Tibial nerve (tissue), 4 donors: ENCODE data around the gene SMG6. TPM values are rescaled to one million over a fixed set of nuclear protein-coding genes. Genes with fewer than 3 reads are reported as not detected.

ENCODE experiments used
- DNase-seq, 2 donors: peaks; one replicate each; pipeline ENCODE4 v3.0.0-alpha.2; 2019; ENCODE audit warnings: low spot score in 2 of 2
- H3K27ac ChIP-seq, 4 donors: fragments of 200-600 bp; sonication (generic) in 3 of 4; one replicate each; pipeline ENCODE4 v1.5.1; 2017 to 2019; ENCODE audit warnings: mild to moderate bottlenecking in 1 of 4
- H3K27me3 ChIP-seq, 2 donors: fragments of 200-600 bp; sonication (generic) in 1 of 2; one replicate each; pipeline versions ENCODE4 v1.5.1 to v1.6.0; 2017 to 2019
- H3K36me3 ChIP-seq, 3 donors: fragments of 200-600 bp; sonication (generic); one replicate each; pipeline ENCODE4 v1.5.1; 2018 to 2019
- H3K4me1 ChIP-seq, 4 donors: fragments of 200-600 bp; sonication (generic) in 3 of 4; one replicate each; pipeline ENCODE4 v1.5.1; 2017 to 2019
- H3K4me3 ChIP-seq, 4 donors: fragments of 200-600 bp; sonication (generic) in 3 of 4; one replicate each; pipeline ENCODE4 v1.5.1; 2017 to 2019; ENCODE audit warnings: mild to moderate bottlenecking in 1 of 4, moderate library complexity in 1 of 4
- H3K9me3 ChIP-seq, 4 donors: fragments of 200-600 bp; sonication (generic) in 3 of 4; one replicate each; pipeline ENCODE4 v1.5.1; 2017 to 2019
- EP300 ChIP-seq, 2 donors: sonication (generic); formaldehyde crosslinking; IDR thresholded peaks; one replicate each; pipeline ENCODE4 v1.6.1; 2017; ENCODE audit warnings: antibody characterized with exemption in 2 of 2, mild to moderate bottlenecking in 1 of 2
- POLR2A ChIP-seq, 2 donors: fragments of 450-650 bp; IDR thresholded peaks; one replicate each; pipeline ENCODE4 v1.6.1; 2017; ENCODE audit warnings: antibody characterized with exemption in 2 of 2, mild to moderate bottlenecking in 2 of 2, moderate library complexity in 2 of 2
- WGBS, 2 donors: methylation state at CpG; one replicate each; pipeline ENCODE4 v1.1.5; 2018; 5-methylcytosine and 5-hydroxymethylcytosine counted together
- total RNA-seq, 4 donors: library from RNA; depleted of rRNA; stranded (reverse); fragments of >200 nt; gene quantifications; one replicate each; pipeline ENCODE4 v1.1.0, GENCODE V29; 2016
- TF ChIP-seq, protein P1 (sequence below), 5 experiments: fragments of 200-600 bp in 3 of 5; fragments of 450-650 bp in 2 of 5; sonication (generic) in 3 of 5; IDR thresholded peaks; one replicate each; pipeline ENCODE4 v1.5.1; 2016 to 2019; ENCODE audit warnings: antibody characterized with exemption in 5 of 5, mild to moderate bottlenecking in 3 of 5, moderate library complexity in 2 of 5

Gene SMG6
- total RNA-seq, 4 donors from 2014 or later, result 29.5 to 86.5 (median 40.1) TPM

DNA sequence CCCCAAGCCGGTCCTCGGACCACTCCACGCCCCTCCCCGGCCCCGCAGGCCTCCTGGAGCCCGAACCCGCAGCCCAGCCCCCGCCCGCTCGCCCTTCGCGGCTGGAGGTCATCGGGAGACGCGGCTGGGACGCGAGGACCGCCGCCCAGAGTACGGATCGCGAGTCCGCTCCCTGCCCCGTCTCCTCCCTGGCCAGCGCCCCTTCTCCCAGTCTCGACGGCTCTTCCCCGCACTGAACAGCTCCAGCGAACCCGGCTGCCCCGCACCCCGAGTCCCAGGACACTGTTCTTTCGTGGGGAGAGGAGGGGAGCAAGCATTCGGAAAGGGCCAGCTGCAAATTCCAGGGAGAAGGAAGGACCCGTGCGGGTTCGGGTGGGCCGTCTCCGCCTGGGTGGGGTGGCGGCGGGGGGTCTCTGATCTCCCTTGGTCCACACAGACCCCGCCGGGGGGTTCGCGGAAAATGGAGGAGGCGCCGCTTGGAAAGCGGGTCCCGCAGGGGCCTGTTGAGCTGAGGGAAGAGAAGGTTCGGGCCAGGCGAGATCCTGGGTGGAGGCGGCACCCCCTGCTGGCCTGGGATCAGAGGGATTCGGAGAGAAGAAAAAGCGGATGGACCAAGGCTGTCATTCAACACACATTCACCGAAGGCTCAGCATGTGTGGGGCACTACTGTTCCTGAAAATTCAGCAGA lies 277.8 kb downstream of the SMG6 start:
- Histone ChIP-seq H3K4me3 (peak overlapping the region; percentile 42 to 68 (median 50)), H3K9me3 (no peaks in the 10 kb centered on the region), H3K4me1 (peaks cover 0 to 59% (median 32%) of the 10 kb centered on the region in 4 donors), H3K36me3 (no peaks in the 10 kb centered on the region), H3K27me3 (peaks cover 0 to 59% of the 10 kb centered on the region in 2 donors), H3K27ac (peak overlapping the region in 1 of 4 donors; percentile 42)
- 1 to 2% methylated on average over 28 to 42 of the region's 55 CpGs for WGBS, 2 donors
- DNase-seq, result peak; percentile 60 to 77
- TF ChIP-seq, protein P1, sequence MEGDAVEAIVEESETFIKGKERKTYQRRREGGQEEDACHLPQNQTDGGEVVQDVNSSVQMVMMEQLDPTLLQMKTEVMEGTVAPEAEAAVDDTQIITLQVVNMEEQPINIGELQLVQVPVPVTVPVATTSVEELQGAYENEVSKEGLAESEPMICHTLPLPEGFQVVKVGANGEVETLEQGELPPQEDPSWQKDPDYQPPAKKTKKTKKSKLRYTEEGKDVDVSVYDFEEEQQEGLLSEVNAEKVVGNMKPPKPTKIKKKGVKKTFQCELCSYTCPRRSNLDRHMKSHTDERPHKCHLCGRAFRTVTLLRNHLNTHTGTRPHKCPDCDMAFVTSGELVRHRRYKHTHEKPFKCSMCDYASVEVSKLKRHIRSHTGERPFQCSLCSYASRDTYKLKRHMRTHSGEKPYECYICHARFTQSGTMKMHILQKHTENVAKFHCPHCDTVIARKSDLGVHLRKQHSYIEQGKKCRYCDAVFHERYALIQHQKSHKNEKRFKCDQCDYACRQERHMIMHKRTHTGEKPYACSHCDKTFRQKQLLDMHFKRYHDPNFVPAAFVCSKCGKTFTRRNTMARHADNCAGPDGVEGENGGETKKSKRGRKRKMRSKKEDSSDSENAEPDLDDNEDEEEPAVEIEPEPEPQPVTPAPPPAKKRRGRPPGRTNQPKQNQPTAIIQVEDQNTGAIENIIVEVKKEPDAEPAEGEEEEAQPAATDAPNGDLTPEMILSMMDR (IDR thresholded peaks at IDR 0.05), result peak; percentile 44 to 74 (median 62)
- no peak for TF ChIP-seq EP300 (IDR thresholded peaks at IDR 0.05)

DNA sequence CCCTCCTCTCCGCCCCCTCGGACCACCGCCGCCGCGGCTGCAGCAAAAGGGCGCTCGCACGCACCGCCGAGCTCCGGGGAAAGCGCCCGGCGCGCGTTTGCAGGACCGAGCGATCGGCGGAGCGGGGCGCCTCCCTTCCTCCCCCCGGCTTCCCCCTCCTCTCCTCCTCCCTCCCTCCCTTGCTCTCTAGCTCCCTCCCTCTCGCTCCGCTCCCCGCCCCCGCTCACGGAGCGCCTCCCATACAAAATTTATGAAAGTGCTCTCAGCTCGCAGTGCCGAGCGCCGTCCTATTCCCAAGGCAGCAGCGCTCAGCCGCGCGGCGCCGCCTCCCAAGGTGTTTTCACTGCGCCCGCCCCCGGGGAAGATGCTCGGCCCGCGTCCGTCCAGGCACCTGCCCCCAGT lies 278.4 kb downstream of the SMG6 start, which contains the start of gene RTN4RL1:
TSS of gene RTN4RL1 (minus strand) at position 115 of the 402 bp plus-strand sequence. CDS start 469 bp downstream, outside the sequence.
- Histone ChIP-seq H3K27me3 (peaks cover 0 to 59% of the 10 kb centered on the region in 2 donors), H3K9me3 (no peaks in the 10 kb centered on the region), H3K4me3 (peak within 1 kb of the TSS; percentile 42 to 68 (median 50)), H3K27ac (peak within 1 kb of the TSS in 1 of 4 donors; percentile 42), H3K36me3 (no peaks in the 10 kb centered on the region), H3K4me1 (peaks cover 0 to 56% (median 30%) of the 10 kb centered on the region in 4 donors)
- DNase-seq, result peak; percentile 41 to 46
- WGBS, 2 donors, result 2 to 4% methylated on average over 22 of the region's 47 CpGs
- TF ChIP-seq POLR2A (IDR thresholded peaks at IDR 0.05) (no peak), EP300 (IDR thresholded peaks at IDR 0.05) (no peak)
- TF ChIP-seq, protein P1 (IDR thresholded peaks at IDR 0.05), result no peak

DNA sequence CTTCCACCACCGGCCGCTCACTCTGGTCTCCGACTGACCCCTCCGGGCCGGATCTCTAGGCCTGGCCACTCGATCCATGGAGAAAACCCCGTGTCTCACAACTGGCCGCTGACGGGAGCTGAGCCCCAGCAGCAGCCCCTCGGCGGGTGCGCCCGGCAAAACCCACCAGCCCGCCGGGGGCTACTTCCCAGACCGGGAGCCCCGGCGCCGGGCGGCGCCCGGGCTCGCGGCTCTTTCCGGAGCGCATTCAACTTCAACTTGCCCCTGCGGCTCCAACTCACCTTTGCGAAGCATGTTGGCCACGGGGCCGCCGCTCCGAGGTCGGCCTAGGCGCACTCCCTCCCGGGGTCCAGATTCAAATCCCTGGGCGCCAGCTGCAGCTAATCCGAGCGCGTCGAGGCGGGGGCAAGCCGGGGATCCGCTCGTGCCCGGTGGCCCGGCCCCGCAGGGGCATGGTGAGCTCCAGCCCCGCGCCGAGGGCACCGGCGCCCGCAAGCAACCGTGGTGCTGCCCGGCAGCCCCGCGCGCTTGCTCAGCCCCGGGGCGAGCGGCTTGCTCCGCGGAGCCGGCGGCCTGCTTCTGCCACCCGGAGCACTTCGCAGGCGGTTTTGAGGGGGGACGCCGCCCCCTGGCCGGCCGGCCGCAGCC lies 278.9 kb downstream of the SMG6 start:
- no peak overlapping the region for H3K27ac ChIP-seq
- peaks cover 0 to 54% (median 30%) of the 10 kb centered on the region in 4 donors for H3K4me1 ChIP-seq
- DNase-seq, result no peak
- 0 to 1% methylated on average over 35 to 39 of the region's 73 CpGs for WGBS, 2 donors
- H3K27me3 ChIP-seq, result peaks cover 0 to 60% of the 10 kb centered on the region in 2 donors
- H3K4me3 ChIP-seq, result peak overlapping the region; percentile 42 to 68 (median 50)
- TF ChIP-seq POLR2A (IDR thresholded peaks at IDR 0.05), result no peak
- no peak for TF ChIP-seq EP300 (IDR thresholded peaks at IDR 0.05)
- no peaks in the 10 kb centered on the region for H3K36me3 ChIP-seq
- no peaks in the 10 kb centered on the region for H3K9me3 ChIP-seq

DNA sequence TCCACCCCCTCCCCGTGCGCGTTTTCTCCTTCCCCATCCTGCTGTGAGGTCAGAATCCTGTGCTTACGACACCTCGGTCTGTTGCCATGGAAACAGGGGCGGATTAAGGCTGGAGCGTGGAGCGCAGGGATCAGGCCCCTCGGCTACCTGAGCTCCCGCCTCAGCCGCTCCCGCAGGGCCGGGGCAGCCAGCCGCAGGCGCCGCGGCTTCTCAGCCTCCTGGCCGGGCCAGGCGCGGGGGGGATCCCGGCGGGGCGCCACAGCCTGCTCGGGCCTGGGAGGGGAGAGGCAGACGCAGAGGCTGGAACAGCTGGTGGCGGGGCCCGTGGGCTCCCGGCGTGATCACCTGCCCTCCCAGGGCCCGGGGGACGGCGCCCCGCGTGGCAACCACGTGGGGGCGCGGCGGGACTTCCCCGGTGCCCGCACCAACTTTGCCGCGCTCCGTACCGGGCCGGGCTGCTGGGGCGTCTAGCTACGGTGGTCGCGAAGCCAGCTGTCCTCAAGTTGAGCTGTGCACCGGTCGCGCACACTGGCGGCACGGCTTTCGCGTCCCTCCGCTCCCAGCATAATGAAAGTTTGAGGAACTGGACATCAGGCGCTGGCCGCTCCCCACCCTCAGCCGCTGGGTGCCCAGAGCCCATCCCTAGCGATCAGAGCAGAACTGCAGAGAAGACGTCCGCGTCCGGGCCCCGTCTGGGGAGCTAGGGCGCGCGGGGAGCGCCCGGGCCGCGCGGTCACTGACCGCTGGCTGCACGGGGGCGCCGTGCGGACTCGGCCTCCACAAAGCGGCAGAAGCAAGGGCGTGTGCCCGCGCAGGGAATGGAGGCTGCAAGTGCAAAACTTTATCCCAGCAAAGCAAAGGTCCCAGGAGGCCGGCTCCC lies 279.7 kb downstream of the SMG6 start:
- Histone ChIP-seq H3K4me1 (peaks cover 0 to 50% (median 30%) of the 10 kb centered on the region in 4 donors), H3K27ac (no peak overlapping the region), H3K9me3 (no peaks in the 10 kb centered on the region), H3K4me3 (peak overlapping the region; percentile 42 to 68 (median 50)), H3K27me3 (peaks cover 0 to 57% of the 10 kb centered on the region in 2 donors), H3K36me3 (no peaks in the 10 kb centered on the region)
- 1 to 3% methylated on average over 51 to 74 of the region's 85 CpGs for WGBS, 2 donors
- DNase-seq, result peak; percentile 69 to 83
- TF ChIP-seq, protein P1 (IDR thresholded peaks at IDR 0.05), result no peak
- TF ChIP-seq EP300 (IDR thresholded peaks at IDR 0.05), result no peak

DNA sequence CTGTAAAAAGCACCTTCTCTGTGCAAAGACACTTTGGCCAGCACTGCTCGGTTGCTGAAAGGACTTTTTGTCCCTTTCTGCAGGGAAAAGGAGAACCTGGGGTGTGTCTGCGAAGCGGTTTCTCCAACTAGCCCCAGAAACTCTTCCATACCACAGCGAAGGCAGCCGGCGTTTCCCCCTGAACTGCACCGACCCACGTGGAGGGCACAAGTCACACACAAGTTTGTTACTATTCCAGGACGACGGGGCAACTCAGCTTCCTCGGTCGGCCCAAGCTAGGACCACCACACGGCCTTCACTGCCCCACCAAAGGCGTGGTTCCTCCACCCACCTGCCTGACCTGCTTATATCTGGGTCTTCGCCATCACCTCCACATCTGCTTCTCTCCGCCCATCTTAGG lies 280.3 kb downstream of the SMG6 start:
- WGBS, 2 donors, result 53 to 61% methylated on average over 8 to 16 of the region's 16 CpGs
- no peak for DNase-seq
- TF ChIP-seq POLR2A (IDR thresholded peaks at IDR 0.05) (no peak), EP300 (IDR thresholded peaks at IDR 0.05) (no peak)
- TF ChIP-seq, protein P1 (IDR thresholded peaks at IDR 0.05), result no peak
- H3K27me3 ChIP-seq, result peaks cover 0 to 60% of the 10 kb centered on the region in 2 donors
- peaks cover 0 to 47% (median 30%) of the 10 kb centered on the region in 4 donors for H3K4me1 ChIP-seq
- peak overlapping the region in 1 of 4 donors; percentile 68 for H3K4me3 ChIP-seq
- H3K9me3 ChIP-seq, result no peaks in the 10 kb centered on the region
- H3K36me3 ChIP-seq, result no peaks in the 10 kb centered on the region
- peak overlapping the region in 1 of 4 donors; percentile 51 for H3K27ac ChIP-seq
